ENCODE measurements around the gene BHLHE23. TPM values are rescaled to one million over a fixed set of nuclear protein-coding genes. Genes with fewer than 3 reads are reported as not detected.

Gene BHLHE23
- total RNA-seq, 1 experiment from 2014 or later = not detected

DNA sequence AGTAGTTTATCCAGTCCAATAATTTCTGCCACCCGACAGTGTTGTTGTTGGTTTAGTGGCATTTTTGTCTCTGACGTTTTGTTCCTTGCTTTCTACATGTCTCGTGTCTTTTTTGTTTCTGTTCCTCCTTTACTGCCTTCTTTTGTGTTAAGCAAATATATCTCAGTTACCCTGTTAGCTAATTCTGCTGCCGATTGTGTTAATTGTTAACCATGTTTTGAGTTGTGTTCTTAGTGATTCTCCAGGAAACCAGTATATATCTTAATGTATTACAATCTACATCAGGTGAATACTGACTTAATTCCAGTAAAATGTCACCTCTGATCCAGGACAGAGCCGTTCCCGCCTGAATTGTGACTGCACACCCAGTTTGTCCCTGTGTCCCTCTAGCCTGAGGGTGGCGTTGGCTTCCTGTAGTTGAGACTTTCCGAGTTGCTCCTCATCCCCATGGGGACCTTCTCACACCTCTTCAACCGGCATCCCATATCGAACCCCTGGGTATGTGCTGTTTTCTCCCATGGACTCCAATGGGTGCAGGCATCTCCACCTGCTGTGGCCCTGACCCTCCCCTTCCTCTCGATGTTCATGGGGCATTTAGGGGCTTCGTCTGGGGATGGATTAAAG lies 35.8 kb upstream of the BHLHE23 start:
- Mint-ChIP-seq H3K27me3 (ENCODE audit: insufficient read depth, unreplicated experiment) (peaks cover 89% of the 10 kb centered on the region), H3K4me3 (ENCODE audit: unreplicated experiment) (no peak overlapping the region), H3K27ac (ENCODE audit: low read depth, unreplicated experiment) (no peak overlapping the region), H3K36me3 (ENCODE audit: insufficient read depth, unreplicated experiment) (no peaks in the 10 kb centered on the region), H3K9me3 (ENCODE audit: unreplicated experiment) (no peaks in the 10 kb centered on the region), H3K4me1 (ENCODE audit: insufficient read depth, unreplicated experiment) (no peaks in the 10 kb centered on the region)
- TF ChIP-seq, protein P1, sequence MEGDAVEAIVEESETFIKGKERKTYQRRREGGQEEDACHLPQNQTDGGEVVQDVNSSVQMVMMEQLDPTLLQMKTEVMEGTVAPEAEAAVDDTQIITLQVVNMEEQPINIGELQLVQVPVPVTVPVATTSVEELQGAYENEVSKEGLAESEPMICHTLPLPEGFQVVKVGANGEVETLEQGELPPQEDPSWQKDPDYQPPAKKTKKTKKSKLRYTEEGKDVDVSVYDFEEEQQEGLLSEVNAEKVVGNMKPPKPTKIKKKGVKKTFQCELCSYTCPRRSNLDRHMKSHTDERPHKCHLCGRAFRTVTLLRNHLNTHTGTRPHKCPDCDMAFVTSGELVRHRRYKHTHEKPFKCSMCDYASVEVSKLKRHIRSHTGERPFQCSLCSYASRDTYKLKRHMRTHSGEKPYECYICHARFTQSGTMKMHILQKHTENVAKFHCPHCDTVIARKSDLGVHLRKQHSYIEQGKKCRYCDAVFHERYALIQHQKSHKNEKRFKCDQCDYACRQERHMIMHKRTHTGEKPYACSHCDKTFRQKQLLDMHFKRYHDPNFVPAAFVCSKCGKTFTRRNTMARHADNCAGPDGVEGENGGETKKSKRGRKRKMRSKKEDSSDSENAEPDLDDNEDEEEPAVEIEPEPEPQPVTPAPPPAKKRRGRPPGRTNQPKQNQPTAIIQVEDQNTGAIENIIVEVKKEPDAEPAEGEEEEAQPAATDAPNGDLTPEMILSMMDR (IDR thresholded peaks at IDR 0.05; ENCODE audit: unreplicated experiment) = no peak
- ChIA-PET CTCF (interaction anchor here (0.7 kb wide), 1 partner anchor 70 kb away, joined by 3 read pairs; no protein-coding TSS in a partner anchor), POLR2A (no interaction called here)
- intact Hi-C loops (cut with micrococcal nuclease) = no loop called here
- no TSS peak for BruUV-seq (replicated peaks)
- DNase-seq (ENCODE audit: unreplicated experiment) = no peak

DNA sequence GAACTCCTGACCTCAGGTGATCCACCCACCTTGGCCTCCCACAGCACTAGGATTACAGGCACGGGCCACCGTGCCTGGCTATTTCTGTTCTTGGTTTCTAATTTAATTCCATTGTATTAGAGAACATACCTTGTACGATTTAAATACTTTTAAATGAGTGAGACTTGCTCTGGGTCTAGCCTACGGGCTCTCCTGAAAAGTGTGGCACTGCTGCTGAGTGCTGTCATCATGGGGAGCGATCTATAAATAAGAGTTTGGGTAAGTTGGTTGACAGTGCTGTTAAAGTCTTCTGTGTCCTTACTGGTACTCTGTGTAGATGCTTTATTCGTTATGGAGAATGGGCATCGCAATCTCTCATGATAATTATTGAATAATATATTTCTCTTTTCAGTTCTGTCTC lies 35.0 kb upstream of the BHLHE23 start:
- peaks cover 97% of the 10 kb centered on the region for H3K27me3 Mint-ChIP-seq (ENCODE audit: insufficient read depth, unreplicated experiment)

DNA sequence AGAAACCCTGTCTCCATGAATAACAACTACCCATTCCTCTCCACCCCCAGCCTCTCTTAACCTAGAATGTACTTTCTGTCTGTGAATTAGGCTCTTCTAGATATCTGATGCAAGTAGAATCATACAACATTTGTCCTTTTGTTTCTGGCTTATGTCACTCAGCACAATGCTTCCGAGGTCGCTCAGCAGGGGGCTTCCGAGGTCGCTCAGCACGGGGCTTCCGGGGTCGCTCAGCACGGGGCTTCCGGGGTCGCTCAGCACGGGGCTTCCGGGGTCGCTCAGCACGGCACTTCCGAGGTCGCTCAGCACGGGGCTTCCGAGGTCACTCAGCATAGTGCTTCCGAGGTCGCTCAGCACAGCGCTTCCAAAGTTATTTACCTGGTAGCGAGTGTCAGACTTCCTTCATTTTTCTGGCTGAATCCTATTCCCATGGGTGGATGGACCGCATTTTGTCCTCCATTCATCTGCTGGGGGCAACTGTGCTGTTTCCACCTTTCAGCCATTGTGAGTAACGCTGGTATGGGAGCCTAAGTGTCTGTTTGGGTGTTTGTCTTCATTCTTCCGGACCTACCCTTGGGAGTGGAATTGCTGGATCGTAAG lies 31.0 kb upstream of the BHLHE23 start:
- no TSS peak for BruUV-seq (replicated peaks)
- H3K4me3 Mint-ChIP-seq (ENCODE audit: unreplicated experiment) = no peak overlapping the region
- no peak for DNase-seq (ENCODE audit: unreplicated experiment)
- H3K4me1 Mint-ChIP-seq (ENCODE audit: insufficient read depth, unreplicated experiment) = no peaks in the 10 kb centered on the region
- H3K27ac Mint-ChIP-seq (ENCODE audit: low read depth, unreplicated experiment) = no peak overlapping the region
- peaks cover 83% of the 10 kb centered on the region for H3K27me3 Mint-ChIP-seq (ENCODE audit: insufficient read depth, unreplicated experiment)
- CTCF ChIA-PET = no interaction called here
- TF ChIP-seq, protein P1 (IDR thresholded peaks at IDR 0.05; ENCODE audit: unreplicated experiment) = no peak
- intact Hi-C loops (cut with micrococcal nuclease) = no loop called here
- no peaks in the 10 kb centered on the region for H3K36me3 Mint-ChIP-seq (ENCODE audit: insufficient read depth, unreplicated experiment)
- POLR2A ChIA-PET = no interaction called here
- H3K9me3 Mint-ChIP-seq (ENCODE audit: unreplicated experiment) = no peaks in the 10 kb centered on the region

More for the DNA sequence above, 35.0 kb upstream of the BHLHE23 start:
- H3K27ac Mint-ChIP-seq (ENCODE audit: low read depth, unreplicated experiment) = no peak overlapping the region
- ChIA-PET POLR2A (no interaction called here), CTCF (no interaction called here)
- TF ChIP-seq, protein P1 (IDR thresholded peaks at IDR 0.05; ENCODE audit: unreplicated experiment) = no peak
- BruUV-seq (replicated peaks) = no TSS peak
- intact Hi-C loops (cut with micrococcal nuclease) = no loop called here
- H3K9me3 Mint-ChIP-seq (ENCODE audit: unreplicated experiment) = no peaks in the 10 kb centered on the region
- H3K36me3 Mint-ChIP-seq (ENCODE audit: insufficient read depth, unreplicated experiment) = no peaks in the 10 kb centered on the region
- H3K4me3 Mint-ChIP-seq (ENCODE audit: unreplicated experiment) = no peak overlapping the region
- no peaks in the 10 kb centered on the region for H3K4me1 Mint-ChIP-seq (ENCODE audit: insufficient read depth, unreplicated experiment)
- DNase-seq (ENCODE audit: unreplicated experiment) = no peak

DNA sequence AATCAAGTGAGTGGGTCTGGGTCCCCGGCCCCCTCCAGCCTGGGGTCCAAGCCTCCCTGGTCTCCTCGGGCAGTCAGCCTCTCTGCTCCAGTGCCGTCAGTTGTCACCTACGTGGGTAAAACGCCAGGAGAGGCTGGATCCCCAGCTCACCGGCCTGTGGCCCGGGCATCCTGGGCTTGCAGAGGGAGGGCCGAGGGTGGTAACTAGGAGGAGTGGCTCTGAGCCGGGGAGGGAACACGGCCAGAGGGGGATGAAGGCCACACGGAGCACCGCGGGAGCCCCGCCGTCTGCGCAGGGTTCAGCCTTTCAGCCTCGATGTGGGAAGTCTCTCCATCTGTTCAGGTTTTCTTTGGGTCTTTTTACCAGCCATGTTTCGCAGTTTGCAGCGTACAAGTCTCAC lies 29.5 kb upstream of the BHLHE23 start:
- ChIA-PET POLR2A (no interaction called here), CTCF (interaction anchor here (0.6 to 1.4 kb wide), 2 partner anchors 12 to 64 kb away, joined by 3 to 4 read pairs; no protein-coding TSS in a partner anchor)
- Mint-ChIP-seq H3K36me3 (ENCODE audit: insufficient read depth, unreplicated experiment) (no peaks in the 10 kb centered on the region), H3K4me3 (ENCODE audit: unreplicated experiment) (no peak overlapping the region), H3K27me3 (ENCODE audit: insufficient read depth, unreplicated experiment) (peaks cover 83% of the 10 kb centered on the region), H3K4me1 (ENCODE audit: insufficient read depth, unreplicated experiment) (no peaks in the 10 kb centered on the region), H3K9me3 (ENCODE audit: unreplicated experiment) (no peaks in the 10 kb centered on the region), H3K27ac (ENCODE audit: low read depth, unreplicated experiment) (no peak overlapping the region)
- TF ChIP-seq, protein P1 (IDR thresholded peaks at IDR 0.05; ENCODE audit: unreplicated experiment) = no peak
- BruUV-seq (replicated peaks) = no TSS peak
- DNase-seq (ENCODE audit: unreplicated experiment) = no peak
- intact Hi-C loops (cut with micrococcal nuclease) = no loop called here
